Measurements from ENCODE around the gene PDGFC. TPM values are rescaled to one million over a fixed set of nuclear protein-coding genes. Genes with fewer than 3 reads are reported as not detected.

PDGFC gene
- total RNA-seq, 2 donors from 2014 or later = 19.1 to 21.8 TPM

GRCh38 chr4:157013656-157014055, 42.1 kb upstream of the PDGFC start:
- H3K27me3 ChIP-seq = no peaks in the 10 kb centered on the region
- no peak for ATAC-seq
- 79 to 93% methylated on average over 4 of the region's 4 CpGs for WGBS, 2 donors
- no peak overlapping the region for H3K27ac ChIP-seq
- no peak for TF ChIP-seq POLR2A (IDR thresholded peaks at IDR 0.05)
- H3K4me3 ChIP-seq = no peak overlapping the region
- H3K4me1 ChIP-seq = peaks cover 6% of the 10 kb centered on the region
- H3K9me3 ChIP-seq = no peaks in the 10 kb centered on the region
- H3K36me3 ChIP-seq (replicated peaks in 1 of 2; ENCODE audit: insufficient read depth in 1 of 2, low read depth in 2 of 2) = no peaks in the 10 kb centered on the region
- intact Hi-C loops (cut with DNase I) = no loop called here
- DNase-seq = no peak

- no peak for TF ChIP-seq POLR2A (IDR thresholded peaks at IDR 0.05)
- no peak for TF ChIP-seq CTCF (IDR thresholded peaks at IDR 0.05)
- Histone ChIP-seq H3K27ac (no peak overlapping the region), H3K36me3 (replicated peaks in 1 of 2; ENCODE audit: insufficient read depth in 1 of 2, low read depth in 2 of 2) (no peaks in the 10 kb centered on the region), H3K9me3 (no peaks in the 10 kb centered on the region), H3K27me3 (no peaks in the 10 kb centered on the region), H3K4me1 (peaks cover 6% of the 10 kb centered on the region), H3K4me3 (no peak overlapping the region)
- intact Hi-C loops (cut with DNase I) = no loop called here
- 72 to 84% methylated on average over 2 of the region's 2 CpGs for WGBS, 2 donors
- DNase-seq (no peak), ATAC-seq (no peak)
Measured at GRCh38 chr4:157012781-157013180, 41.2 kb upstream of the PDGFC start.

- ATAC-seq = no peak
- no peak overlapping the region for H3K27ac ChIP-seq
- no peak for DNase-seq
- H3K36me3 ChIP-seq (replicated peaks in 1 of 2; ENCODE audit: insufficient read depth in 1 of 2, low read depth in 2 of 2) = no peaks in the 10 kb centered on the region
- H3K4me1 ChIP-seq = peaks cover 6% of the 10 kb centered on the region
- H3K27me3 ChIP-seq = no peaks in the 10 kb centered on the region
- H3K9me3 ChIP-seq = no peaks in the 10 kb centered on the region
- H3K4me3 ChIP-seq = no peak overlapping the region
- intact Hi-C loops (cut with DNase I) = no loop called here
- no peak for TF ChIP-seq POLR2A (IDR thresholded peaks at IDR 0.05)
- no peak for TF ChIP-seq CTCF (IDR thresholded peaks at IDR 0.05)
Measured at GRCh38 chr4:157012296-157012695, 40.7 kb upstream of the PDGFC start.

DNA sequence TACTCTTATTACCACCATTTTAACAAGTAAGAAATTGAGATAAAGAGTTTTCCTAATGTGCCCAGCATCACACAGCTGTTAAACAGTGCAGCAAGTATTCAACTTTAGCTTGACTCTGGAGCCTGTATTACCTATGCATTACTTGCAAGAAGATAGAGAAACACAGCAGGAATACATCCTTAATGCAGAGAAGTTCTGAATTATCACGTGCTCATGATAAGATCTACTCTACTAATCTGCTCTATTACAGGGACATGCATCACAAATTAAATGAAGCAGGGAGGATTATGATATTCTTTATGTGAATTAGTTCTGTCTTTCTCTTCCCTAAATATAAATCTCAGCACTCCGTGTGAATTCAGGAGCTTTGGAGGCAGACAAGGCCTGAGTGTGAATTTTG, 39.0 kb upstream of the PDGFC start:
- no peaks in the 10 kb centered on the region for H3K9me3 ChIP-seq
- no peak for ATAC-seq
- TF ChIP-seq POLR2A (IDR thresholded peaks at IDR 0.05) (no peak), CTCF (IDR thresholded peaks at IDR 0.05) (no peak)
- DNase-seq = no peak
- no peak overlapping the region for H3K4me3 ChIP-seq
- intact Hi-C loops (cut with DNase I) = no loop called here
- WGBS, 2 donors = 81 to 86% methylated on average over 2 of the region's 2 CpGs
- no peaks in the 10 kb centered on the region for H3K36me3 ChIP-seq (replicated peaks in 1 of 2; ENCODE audit: insufficient read depth in 1 of 2, low read depth in 2 of 2)
- no peak overlapping the region for H3K27ac ChIP-seq
- no peaks in the 10 kb centered on the region for H3K27me3 ChIP-seq
- H3K4me1 ChIP-seq = peaks cover 7% of the 10 kb centered on the region

DNA sequence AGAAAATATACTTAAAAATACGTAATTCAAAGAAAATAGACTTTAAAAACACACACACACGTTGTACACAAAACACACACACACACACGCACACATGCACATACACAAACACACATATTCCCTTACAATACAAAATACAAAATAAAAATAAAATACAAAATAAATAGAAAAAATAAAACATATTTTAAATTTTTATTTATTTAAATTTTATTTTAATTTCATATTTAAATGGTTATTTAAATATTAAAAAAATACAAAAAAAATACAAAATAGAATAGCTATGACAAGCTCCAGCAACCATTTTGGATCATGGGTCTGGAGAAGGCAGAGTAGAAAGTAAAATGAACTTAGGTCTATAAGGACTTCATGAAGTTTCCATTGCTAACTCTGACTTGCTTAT, 34.2 kb upstream of the PDGFC start:
- no peak overlapping the region for H3K4me3 ChIP-seq
- DNase-seq = no peak
- 91 to 94% methylated on average over 3 of the region's 3 CpGs for WGBS, 2 donors
- intact Hi-C loops (cut with DNase I) = no loop called here
- H3K4me1 ChIP-seq = peaks cover 24% of the 10 kb centered on the region
- no peaks in the 10 kb centered on the region for H3K36me3 ChIP-seq (replicated peaks in 1 of 2; ENCODE audit: insufficient read depth in 1 of 2, low read depth in 2 of 2)
- no peaks in the 10 kb centered on the region for H3K9me3 ChIP-seq
- ATAC-seq = no peak
- TF ChIP-seq POLR2A (IDR thresholded peaks at IDR 0.05) (no peak), CTCF (IDR thresholded peaks at IDR 0.05) (no peak)
- H3K27me3 ChIP-seq = no peaks in the 10 kb centered on the region
- H3K27ac ChIP-seq = peak overlapping the region in 2 of 4 donors; percentile 87 to 93
